ENCODE measurements around the gene ATP11A.
"Not testable (repeated sequence)": the region's sequence is repeated elsewhere in the genome, so short reads cannot be mapped to it uniquely, and the experiment has no call there.

Gene ATP11A

GRCh38 chr13:112669881-112670499 is 19.8 kb upstream of the ATP11A start:
- in situ Hi-C loops (cut with MboI; ENCODE audit: low sequenced_read_pairs) = no loop called here

DNA sequence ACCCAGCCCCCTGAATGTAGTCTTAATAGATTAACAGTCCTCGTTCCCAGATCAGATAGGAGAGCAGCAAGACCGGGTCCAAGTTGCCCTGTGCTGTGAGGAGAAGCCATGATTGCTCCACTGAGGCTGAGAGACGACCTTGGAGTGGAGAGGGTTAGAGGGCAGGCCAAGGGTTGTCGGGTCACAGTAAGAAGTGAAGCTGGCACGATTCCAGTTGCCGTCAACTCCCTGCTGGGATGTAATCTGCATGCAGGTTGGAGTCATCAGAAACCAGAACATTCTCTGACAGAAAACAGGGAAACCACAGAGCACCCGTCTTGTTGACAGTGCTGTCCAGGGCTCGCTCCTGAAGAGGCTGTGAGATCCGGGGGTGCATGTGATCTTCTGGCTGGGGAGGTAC is 19.0 kb upstream of the ATP11A start:
- in situ Hi-C loops (cut with MboI; ENCODE audit: low sequenced_read_pairs) = no loop called here

- in situ Hi-C loops (cut with MboI; ENCODE audit: low sequenced_read_pairs) = no loop called here
Measured at GRCh38 chr13:112671359-112671758, 18.5 kb upstream of the ATP11A start.

DNA sequence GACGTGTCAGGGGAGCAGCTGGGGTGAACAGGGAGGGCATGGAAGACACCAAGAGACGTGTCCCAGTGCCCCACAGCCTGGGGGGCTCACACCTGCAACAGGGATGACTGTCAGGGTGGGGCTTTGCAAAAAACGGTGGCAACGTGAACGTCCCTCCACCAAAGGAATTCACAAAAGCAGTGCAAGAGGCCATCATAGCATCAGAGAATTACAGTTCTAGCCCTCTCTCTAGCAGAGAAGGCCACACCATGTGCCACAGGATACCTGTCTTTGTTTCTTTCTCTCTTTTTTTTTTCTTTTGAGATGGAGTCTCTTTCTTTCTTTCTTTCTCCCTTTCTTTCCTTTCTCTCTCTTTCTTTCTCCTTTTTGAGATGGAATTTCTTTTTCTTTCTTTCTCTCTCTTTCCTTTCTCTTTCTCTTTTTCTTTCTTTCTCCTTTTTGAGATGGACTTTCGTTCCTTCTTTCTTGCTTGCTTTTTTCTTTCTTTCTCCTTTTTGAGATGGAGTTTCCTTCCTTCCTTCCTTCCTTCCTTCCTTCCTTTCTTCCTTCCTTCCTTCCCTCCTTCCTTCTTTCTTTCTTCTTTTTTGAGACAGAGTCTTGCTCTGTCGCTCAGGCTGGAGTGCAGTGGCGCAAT is 17.1 kb upstream of the ATP11A start:
- in situ Hi-C loops (cut with MboI; ENCODE audit: low sequenced_read_pairs) = no loop called here

- in situ Hi-C loops (cut with MboI; ENCODE audit: low sequenced_read_pairs) = no loop called here
Measured at GRCh38 chr13:112674412-112675365, 15.1 kb upstream of the ATP11A start.

- in situ Hi-C loops (cut with MboI; ENCODE audit: low sequenced_read_pairs) = no loop called here
Measured at GRCh38 chr13:112675366-112675756, 14.5 kb upstream of the ATP11A start.

GRCh38 chr13:112677421-112677962 is 12.3 kb upstream of the ATP11A start:
- in situ Hi-C loops (cut with MboI; ENCODE audit: low sequenced_read_pairs) = not testable (repeated sequence)

GRCh38 chr13:112679381-112679780 is 10.5 kb upstream of the ATP11A start:
- in situ Hi-C loops (cut with MboI; ENCODE audit: low sequenced_read_pairs) = no loop called here

DNA sequence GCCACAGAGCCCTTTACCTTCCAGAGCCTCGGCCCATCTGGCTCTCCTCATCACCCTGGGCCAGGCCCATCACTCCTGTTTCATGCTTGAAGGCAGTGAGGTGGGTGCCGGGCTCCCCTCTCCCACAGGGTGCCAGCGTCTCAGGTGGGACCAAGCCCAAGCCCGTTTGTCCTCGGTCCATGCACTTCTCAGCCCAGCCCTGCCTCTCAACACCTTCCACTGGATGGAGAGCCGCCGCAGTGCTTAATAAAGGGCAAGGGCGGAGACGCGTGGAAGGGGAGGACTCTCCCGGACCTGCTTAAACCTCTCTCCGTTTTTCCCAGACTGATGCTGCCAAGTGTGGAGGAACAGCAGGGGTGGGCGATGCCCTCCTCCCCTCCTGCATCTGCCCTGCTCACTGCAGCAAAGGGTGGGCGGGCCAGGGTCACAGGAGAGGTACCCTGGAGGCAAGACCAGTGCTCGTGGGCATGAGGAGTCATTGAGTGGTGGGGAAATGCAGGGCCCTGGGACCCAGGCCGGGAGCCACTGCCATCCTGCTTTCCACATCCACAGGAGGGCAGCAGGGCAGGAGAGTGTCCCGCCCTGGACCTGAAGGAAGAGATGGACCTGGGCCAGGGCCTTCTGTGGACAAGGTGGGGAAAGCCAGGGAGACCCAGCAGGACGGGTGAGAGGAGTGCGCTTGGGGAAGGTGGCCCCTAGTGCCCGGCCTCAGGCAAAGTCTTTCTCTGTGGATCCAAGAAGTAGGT is 9.7 kb upstream of the ATP11A start:
- in situ Hi-C loops (cut with MboI; ENCODE audit: low sequenced_read_pairs) = no loop called here

- in situ Hi-C loops (cut with MboI; ENCODE audit: low sequenced_read_pairs) = no loop called here
Measured at GRCh38 chr13:112680741-112681360, 9.0 kb upstream of the ATP11A start.

GRCh38 chr13:112683581-112683980 is 6.3 kb upstream of the ATP11A start:
- in situ Hi-C loops (cut with MboI; ENCODE audit: low sequenced_read_pairs) = no loop called here

DNA sequence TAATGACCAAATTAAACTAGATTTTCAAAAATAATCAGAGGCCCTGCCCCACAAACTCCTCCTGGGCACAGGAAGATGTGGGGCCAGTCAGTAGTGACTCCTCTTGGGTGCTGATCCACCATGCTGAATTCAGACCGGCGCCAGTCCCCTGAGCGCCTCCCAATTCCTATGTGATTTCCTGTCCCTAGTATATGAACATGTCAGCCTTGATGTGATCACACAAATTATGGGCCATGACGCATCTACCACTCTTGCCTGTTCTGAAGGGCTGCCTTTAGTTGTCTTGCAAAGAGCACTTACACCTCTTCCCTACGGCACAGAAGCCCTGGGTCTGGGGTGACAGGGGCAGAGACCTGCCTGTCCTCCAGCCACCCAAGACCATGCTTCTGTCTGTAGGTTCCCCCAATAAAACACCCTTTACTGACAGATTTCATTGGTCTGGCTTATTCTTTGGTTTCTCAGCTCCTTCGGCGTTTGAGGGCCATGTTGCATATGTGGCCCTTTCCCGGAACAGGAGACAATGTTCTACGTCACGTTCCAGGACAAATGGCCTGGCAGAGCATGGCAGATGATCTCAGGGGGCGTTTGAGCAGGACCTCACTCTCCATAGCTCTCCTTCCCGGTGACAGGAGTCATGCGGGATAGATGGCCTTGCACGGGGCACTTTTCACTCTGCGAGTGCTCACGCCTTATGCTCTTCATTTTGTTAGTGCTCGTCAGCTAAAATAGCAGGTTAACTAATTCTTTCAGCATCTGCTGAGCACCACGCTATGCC is 5.6 kb upstream of the ATP11A start:
- in situ Hi-C loops (cut with MboI; ENCODE audit: low sequenced_read_pairs) = no loop called here

DNA sequence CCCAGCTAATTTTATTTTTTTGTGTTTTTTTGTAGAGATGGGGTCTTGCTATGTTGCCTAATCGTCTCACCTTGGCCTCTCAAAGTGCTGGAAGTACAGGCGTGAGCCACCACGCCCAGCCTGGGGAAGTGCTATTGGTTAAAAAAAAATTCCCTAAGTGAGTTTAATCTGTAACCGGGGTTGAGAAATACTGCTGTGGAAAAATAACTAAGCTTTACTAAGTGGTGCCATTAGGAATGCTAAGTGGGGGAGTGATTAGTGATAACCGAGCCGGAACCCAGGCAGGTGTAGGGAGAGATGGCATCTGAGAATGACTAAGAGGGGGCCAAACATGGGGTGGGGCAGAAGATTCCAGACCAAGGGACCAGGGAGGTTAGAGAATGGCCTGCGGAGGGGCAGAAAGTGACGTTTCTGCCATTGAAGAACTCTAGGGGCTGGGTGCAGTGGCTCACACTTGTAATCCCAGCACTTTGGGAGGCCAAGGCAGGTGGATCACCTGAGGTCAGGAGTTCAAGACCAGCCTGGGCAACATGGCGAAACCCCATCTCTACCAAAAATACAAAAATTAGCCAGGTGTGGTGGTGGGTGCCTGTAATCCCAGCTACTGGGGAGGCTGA is 4.5 kb upstream of the ATP11A start:
- in situ Hi-C loops (cut with MboI; ENCODE audit: low sequenced_read_pairs) = not testable (repeated sequence)

GRCh38 chr13:112685896-112686295 is 3.9 kb upstream of the ATP11A start:
- in situ Hi-C loops (cut with MboI; ENCODE audit: low sequenced_read_pairs) = no loop called here

GRCh38 chr13:112686364-112686763 is 3.5 kb upstream of the ATP11A start:
- in situ Hi-C loops (cut with MboI; ENCODE audit: low sequenced_read_pairs) = no loop called here

GRCh38 chr13:112686987-112687386 is 2.9 kb upstream of the ATP11A start:
- in situ Hi-C loops (cut with MboI; ENCODE audit: low sequenced_read_pairs) = no loop called here

- in situ Hi-C loops (cut with MboI; ENCODE audit: low sequenced_read_pairs) = no loop called here
Measured at GRCh38 chr13:112687836-112688559, 1.8 kb upstream of the ATP11A start.

GRCh38 chr13:112688560-112689302 is 1.1 kb upstream of the ATP11A start:
- in situ Hi-C loops (cut with MboI; ENCODE audit: low sequenced_read_pairs) = no loop called here
